ENCODE results near the gene RSPRY1. TPM values are rescaled to one million over a fixed set of nuclear protein-coding genes. Genes with fewer than 3 reads are reported as not detected.

RSPRY1 gene
- 10 to 100 TPM; 25.9 to 32.6 TPM for total RNA-seq
- polyA plus RNA-seq = 10 to 100 TPM; 28.4 to 34.6 (median 29.3) TPM
- 32.5 to 51.2 (median 46.1) reads per million in 6 experiments for total RNA-seq

DNA sequence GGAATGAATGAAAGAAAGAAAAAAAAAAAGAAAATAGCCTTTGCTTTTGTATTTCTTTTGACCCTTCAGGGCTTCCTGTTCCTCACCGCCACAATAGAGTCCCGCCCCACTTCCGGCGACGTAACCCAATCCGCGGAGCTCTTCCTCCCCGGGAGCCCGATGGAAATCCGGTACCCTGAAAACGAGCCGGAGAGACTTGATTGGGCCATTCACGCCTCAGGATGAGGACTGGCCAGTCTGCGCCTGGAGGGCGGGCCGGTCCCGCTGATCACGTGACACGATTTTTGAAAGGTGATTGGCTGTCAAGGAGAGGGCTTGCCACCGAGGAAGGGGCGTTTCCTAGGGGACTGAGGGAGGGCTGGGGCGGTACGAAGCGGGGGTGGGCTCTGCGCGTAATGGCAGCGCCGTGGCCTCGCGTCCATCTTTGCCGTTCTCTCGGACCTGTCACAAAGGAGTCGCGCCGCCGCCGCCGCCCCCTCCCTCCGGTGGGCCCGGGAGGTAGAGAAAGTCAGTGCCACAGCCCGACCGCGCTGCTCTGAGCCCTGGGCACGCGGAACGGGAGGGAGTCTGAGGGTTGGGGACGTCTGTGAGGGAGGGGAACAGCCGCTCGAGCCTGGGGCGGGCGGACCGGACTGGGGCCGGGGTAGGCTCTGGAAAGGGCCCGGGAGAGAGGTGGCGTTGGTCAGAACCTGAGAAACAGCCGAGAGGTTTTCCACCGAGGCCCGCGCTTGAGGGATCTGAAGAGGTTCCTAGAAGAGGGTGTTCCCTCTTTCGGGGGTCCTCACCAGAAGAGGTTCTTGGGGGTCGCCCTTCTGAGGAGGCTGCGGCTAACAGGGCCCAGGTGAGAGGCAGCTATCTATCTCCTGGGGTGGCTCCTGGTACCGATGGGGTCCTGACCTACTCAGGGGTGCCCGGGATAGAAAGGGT, at the start of gene RSPRY1, which contains the start of gene PSME3IP1:
Gene RSPRY1, plus strand, starts transcription at position 385 of the 927 bp plus-strand sequence. CDS start 18,330 bp downstream, outside the sequence.
Gene PSME3IP1, minus strand, starts transcription at position 95 of the 927 bp plus-strand sequence. CDS start 12,185 bp downstream, outside the sequence.
- Mint-ChIP-seq H3K27me3 (no peaks in the 10 kb centered on the region), H3K9me3 (peaks cover 0 to 2% (median 0%) of the 10 kb centered on the region in 9 donors), H3K4me3 (peak within 1 kb of the TSS; percentile 95 to 100 (median 98)), H3K36me3 (peaks cover 0 to 12% (median 0%) of the 10 kb centered on the region in 3 donors), H3K27ac (peak within 1 kb of the TSS; percentile 92 to 99 (median 98)), H3K4me1 (peaks cover 32 to 69% (median 65%) of the 10 kb centered on the region in 4 donors)
- peak; percentile 88 to 100 (median 99) for DNase-seq
- ATAC-seq = peak; percentile 88 to 90
- POLR2A ChIA-PET = interaction anchor here (0.5 to 2.0 kb wide), 25 partner anchors 11 to 573 kb away, joined by 3 to 13 read pairs (median 3); partner anchors contain the start of genes ARL2BP, CIAPIN1, COQ9 and HERPUD1

DNA sequence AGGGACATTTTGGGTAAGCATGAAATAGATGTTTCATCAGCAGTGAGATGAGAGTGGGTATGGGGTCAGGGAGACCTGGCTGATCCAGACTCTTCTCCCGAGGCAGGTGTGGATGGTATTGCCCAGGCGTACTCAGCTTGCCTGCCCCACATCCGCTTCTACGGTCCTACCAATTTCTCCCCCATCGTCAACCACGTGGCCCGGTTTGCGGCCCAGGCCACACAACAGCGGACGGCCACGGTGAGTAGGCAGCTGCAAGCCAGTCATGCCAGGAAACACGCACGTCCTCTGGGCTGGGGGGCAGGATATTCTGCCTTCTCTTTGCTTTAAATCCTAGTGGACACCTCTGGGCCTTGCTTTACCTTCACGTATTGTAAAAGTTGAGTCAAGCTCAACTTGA, 49.1 kb upstream of the RSPRY1 start:
- Mint-ChIP-seq H3K9me3 (no peaks in the 10 kb centered on the region), H3K27ac (peak overlapping the region in 9 of 10 donors; percentile 29 to 97 (median 80)), H3K36me3 (peaks cover 0 to 27% (median 0%) of the 10 kb centered on the region in 3 donors), H3K4me3 (peak overlapping the region in 1 of 10 donors; percentile 29), H3K27me3 (no peaks in the 10 kb centered on the region), H3K4me1 (peaks cover 46 to 94% (median 84%) of the 10 kb centered on the region in 4 donors)
- ATAC-seq (no peak), DNase-seq (peak in 1 of 10 donors; percentile 38)
- POLR2A ChIA-PET = interaction anchor here (1.1 to 1.4 kb wide), 2 partner anchors 8 to 16 kb away, joined by 3 to 6 read pairs; no protein-coding TSS in a partner anchor

DNA sequence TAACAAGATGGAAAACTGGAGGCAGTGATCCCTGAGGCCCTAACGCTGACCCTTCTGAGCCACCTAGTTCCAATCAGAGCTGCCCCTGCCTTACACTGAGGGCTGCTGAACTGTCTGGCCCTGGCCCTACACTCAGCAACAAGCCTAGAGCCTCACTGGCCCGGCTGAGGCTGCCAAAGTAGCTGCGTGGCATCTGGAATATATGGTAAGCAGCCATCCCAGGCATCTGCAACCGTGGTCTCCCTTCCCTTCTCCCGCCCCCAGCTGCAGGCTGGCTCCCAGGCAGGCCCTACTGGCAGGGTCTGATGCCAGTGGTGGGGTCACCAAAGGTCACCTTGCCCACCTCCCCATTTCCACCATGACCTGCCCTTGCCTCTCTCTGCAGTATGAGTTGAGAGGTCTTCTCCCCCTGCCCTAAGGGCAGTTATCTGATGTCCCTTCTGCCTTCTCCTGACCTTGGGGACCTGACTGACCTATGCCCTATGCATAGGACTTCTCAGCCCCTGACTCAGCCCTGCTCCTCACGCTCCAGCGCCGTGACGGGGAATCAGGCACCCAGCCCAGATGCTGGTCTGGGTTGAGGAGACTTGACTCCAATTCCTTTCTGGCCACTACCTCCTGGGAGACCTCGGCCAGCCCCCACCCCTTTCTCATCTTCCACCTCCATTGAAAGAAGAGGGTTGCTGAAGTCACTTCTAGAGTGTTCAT, 48.4 kb upstream of the RSPRY1 start:
- ATAC-seq (no peak), DNase-seq (peak in 1 of 10 donors; percentile 40)
- peak overlapping the region; percentile 64 to 93 (median 80) for H3K27ac Mint-ChIP-seq
- peaks cover 0 to 27% (median 0%) of the 10 kb centered on the region in 3 donors for H3K36me3 Mint-ChIP-seq
- peak overlapping the region in 2 of 10 donors; percentile 6 to 21 for H3K4me3 Mint-ChIP-seq
- POLR2A ChIA-PET = interaction anchor here (1.1 to 1.4 kb wide), 2 partner anchors 9 to 17 kb away, joined by 3 to 6 read pairs; no protein-coding TSS in a partner anchor
- no peaks in the 10 kb centered on the region for H3K27me3 Mint-ChIP-seq
- H3K9me3 Mint-ChIP-seq = no peaks in the 10 kb centered on the region
- H3K4me1 Mint-ChIP-seq = peaks cover 50 to 94% (median 84%) of the 10 kb centered on the region in 4 donors

DNA sequence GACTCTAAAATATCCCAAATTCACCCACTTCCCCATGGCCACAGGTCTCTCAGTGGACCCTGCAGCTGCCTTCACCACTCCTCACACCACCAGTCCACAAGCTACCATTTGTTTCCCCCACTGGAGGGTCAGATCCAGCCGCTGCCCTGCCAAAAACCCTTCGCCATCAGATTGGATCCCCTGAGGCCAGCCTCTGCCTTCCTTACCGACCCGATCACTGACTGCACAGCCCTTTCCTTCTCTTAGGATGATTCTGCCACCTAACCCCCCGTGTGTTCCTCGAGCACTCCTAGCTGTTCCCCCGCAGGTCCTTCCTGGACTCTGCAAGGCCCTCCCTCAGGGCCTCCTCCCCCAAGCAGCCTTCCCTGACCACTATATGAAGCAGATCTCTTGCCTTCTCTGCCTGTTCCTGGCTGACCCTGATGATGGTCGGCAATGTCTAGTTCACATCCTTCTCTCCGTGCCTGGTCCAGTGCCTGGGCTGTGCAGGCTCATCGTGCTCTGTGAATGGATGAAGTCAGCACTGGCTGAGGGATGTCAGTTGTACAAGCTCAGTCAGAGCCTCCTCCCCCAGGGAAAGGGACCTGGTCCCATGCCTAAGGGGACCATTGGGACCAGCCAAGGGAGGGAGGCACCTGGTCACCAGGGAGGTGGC, 47.7 kb upstream of the RSPRY1 start:
- peaks cover 0 to 27% (median 0%) of the 10 kb centered on the region in 3 donors for H3K36me3 Mint-ChIP-seq
- H3K4me1 Mint-ChIP-seq = peaks cover 49 to 93% (median 81%) of the 10 kb centered on the region in 4 donors
- peak overlapping the region in 2 of 10 donors; percentile 6 to 47 for H3K4me3 Mint-ChIP-seq
- ATAC-seq = no peak
- DNase-seq = peak in 1 of 10 donors; percentile 46
- no peaks in the 10 kb centered on the region for H3K9me3 Mint-ChIP-seq
- H3K27me3 Mint-ChIP-seq = no peaks in the 10 kb centered on the region
- peak overlapping the region; percentile 64 to 93 (median 80) for H3K27ac Mint-ChIP-seq
- POLR2A ChIA-PET = no interaction called here

DNA sequence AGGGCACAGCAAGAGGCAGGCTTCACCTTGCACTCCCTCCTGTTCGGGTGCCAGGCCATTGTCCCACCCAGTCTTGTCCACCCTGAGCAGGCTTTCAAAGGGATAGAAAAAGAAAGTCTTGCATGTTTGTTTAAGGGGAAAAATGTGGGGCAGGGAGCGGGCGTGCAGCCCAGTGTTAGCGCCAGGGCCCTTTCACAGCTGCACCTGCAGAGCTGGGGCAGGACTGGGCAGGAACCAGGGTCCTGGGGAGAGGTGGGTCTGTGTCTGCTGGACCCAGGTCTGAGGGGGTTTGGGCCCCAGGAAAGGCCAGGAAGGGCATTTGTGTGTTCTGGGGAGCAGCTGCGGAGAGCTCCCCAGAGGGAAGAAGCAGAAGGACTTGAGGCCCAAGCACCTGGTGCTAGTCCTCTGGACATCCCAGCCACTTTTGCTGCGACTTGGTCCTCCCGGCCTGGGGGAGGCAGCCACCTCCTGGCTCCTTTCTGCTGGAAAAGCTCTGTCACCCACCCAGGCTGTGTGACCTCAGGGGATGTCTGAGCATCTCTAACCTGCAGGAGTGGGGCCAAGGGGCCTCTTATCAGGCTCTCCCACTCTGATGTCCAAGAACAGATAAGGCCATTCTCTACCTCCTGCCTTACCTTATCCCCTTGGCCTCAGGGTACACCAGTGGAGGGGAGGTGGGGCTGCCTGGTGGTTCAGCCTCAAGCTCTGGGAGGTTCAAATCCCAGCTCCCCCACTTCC, 45.0 kb upstream of the RSPRY1 start:
- DNase-seq (peak in 1 of 10 donors; percentile 34), ATAC-seq (no peak)
- H3K4me1 Mint-ChIP-seq = peaks cover 41 to 90% (median 60%) of the 10 kb centered on the region in 4 donors
- peak overlapping the region in 9 of 10 donors; percentile 89 to 98 (median 96) for H3K27ac Mint-ChIP-seq
- POLR2A ChIA-PET = interaction anchor here (1.3 to 4.5 kb wide), 6 partner anchors 8 to 48 kb away, joined by 5 to 30 read pairs (median 8); partner anchors contain the start of gene CPNE2
- peak overlapping the region in 8 of 10 donors; percentile 67 to 90 (median 80) for H3K4me3 Mint-ChIP-seq
- H3K9me3 Mint-ChIP-seq = no peaks in the 10 kb centered on the region
- H3K27me3 Mint-ChIP-seq = no peaks in the 10 kb centered on the region
- H3K36me3 Mint-ChIP-seq = peaks cover 0 to 26% (median 0%) of the 10 kb centered on the region in 3 donors

DNA sequence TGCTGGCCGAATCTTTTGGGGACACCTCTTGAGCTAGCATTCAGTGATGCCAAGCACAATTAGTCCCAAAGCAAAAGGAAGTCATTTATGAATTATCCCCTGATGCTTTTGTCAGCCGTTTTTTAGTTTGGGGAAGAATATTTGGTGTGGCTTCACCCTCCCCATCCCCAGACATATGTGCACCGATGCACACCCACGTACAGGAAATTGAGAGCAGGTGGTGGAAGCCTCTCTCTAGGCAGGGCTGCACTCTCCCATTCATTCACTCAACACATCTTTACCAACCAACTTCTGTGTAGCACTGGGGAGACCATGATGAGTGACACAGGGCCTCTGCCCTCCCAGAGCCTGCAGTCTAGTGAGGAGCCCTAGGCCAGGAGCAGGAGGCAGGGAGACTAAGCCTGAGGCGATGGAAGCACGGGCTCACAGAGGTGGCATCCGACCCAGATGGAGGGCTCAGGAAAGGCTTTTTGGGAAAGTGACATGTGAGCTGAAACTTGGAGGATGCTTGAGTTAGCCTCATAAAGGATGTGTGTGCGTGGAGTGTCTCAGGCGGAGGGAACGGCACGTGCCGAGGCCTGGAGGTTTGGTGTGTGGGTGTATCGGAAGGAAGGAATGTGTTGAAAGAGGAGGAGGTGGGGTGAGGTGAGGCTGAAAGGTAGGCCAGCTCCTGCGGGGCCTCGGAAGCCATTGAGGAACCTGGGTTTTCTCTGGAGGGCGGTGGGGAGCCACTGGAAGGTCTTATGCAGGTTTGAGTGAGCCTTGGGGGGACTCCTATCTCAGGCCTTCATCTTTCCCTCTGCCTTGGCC, 44.1 kb upstream of the RSPRY1 start:
- Mint-ChIP-seq H3K27me3 (no peaks in the 10 kb centered on the region), H3K36me3 (peaks cover 0 to 22% (median 0%) of the 10 kb centered on the region in 3 donors), H3K27ac (peak overlapping the region; percentile 89 to 98 (median 96)), H3K4me1 (peaks cover 38 to 86% (median 57%) of the 10 kb centered on the region in 4 donors), H3K4me3 (peak overlapping the region; percentile 37 to 90 (median 77)), H3K9me3 (no peaks in the 10 kb centered on the region)
- DNase-seq = peak in 5 of 10 donors; percentile 43 to 63 (median 52)
- ATAC-seq = peak; percentile 91 to 96
- POLR2A ChIA-PET = interaction anchor here (0.6 to 4.5 kb wide), 10 partner anchors 9 to 60 kb away, joined by 3 to 30 read pairs (median 4); partner anchors contain the start of genes CPNE2, PSME3IP1 and RSPRY1

DNA sequence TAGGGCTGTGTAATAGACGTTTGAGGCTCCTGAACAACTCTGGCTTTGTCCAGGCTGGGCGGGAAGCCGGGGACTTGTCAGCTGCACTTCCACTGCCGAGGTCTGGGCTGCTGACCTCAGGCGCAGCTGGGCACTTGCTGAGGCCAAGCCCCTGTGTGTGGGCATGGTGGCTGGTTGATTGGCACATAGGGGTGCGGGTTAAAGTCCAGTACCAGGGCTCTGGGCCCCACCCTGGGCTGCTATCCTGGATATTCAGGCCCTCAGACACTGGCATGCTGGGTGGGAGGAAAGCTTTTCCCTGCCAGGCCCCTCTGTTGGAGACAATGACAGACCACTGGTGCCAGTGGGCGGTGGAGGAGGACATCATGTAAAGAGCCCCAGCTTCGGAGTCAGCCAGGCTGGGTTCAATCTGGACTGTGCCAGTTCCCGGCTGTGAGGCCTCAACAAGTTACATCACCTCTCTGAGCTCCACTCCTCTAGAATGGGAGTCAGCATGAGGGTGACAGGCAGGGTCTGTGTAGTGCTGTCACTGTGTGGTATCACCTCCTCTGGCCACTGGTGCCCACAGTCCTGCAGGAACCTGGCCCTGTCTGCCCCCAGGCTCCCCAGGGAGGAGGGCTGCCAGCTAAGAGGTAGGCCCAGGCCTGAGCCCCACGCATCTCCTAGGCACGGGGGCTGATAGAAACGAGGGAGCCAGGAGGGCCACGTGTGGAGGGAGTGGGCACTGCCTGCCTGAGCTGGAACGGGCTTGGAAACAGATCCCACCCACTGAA, 42.8 kb upstream of the RSPRY1 start:
- DNase-seq = no peak
- Mint-ChIP-seq H3K27ac (peak overlapping the region; percentile 34 to 98 (median 78)), H3K36me3 (peaks cover 0 to 20% (median 4%) of the 10 kb centered on the region in 3 donors), H3K9me3 (no peaks in the 10 kb centered on the region), H3K4me3 (peak overlapping the region in 1 of 10 donors; percentile 45), H3K4me1 (peaks cover 38 to 88% (median 57%) of the 10 kb centered on the region in 4 donors), H3K27me3 (no peaks in the 10 kb centered on the region)
- POLR2A ChIA-PET = interaction anchor here (0.6 to 4.5 kb wide), 12 partner anchors 9 to 61 kb away, joined by 3 to 30 read pairs (median 4); partner anchors contain the start of genes PSME3IP1 and RSPRY1
- no peak for ATAC-seq

DNA sequence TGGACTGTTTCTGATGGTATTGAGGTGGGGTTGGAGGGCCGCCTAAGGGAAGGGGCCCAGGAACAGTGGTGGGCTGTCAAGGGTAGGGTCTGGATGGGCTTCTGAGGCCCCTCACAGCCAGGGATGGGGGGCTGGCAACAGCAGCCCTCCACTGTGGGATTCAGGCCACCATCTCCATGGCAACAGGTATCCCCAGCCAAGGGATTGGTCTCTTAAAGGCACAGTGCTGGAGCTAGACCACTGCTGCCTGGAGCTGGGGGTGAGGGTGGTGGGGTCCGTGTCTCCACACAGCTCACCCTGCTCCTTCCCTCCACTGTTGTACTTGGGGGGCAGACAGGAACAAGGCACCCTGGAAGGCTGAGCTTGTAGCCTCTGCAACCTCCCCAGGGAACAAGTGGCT, 42.1 kb upstream of the RSPRY1 start:
- Mint-ChIP-seq H3K4me3 (peak overlapping the region in 1 of 10 donors; percentile 22), H3K36me3 (peaks cover 0 to 22% (median 4%) of the 10 kb centered on the region in 3 donors), H3K9me3 (no peaks in the 10 kb centered on the region), H3K27ac (peak overlapping the region in 8 of 10 donors; percentile 35 to 96 (median 72)), H3K27me3 (no peaks in the 10 kb centered on the region), H3K4me1 (peaks cover 34 to 81% (median 52%) of the 10 kb centered on the region in 4 donors)
- POLR2A ChIA-PET = interaction anchor here (0.6 to 4.5 kb wide), 5 partner anchors 8 to 153 kb away, joined by 4 to 30 read pairs (median 4); partner anchors contain the start of genes PSME3IP1 and RSPRY1
- no peak for ATAC-seq
- no peak for DNase-seq

Data from naive thymus-derived CD8-positive, alpha-beta T cell (primary cell).